H9 (cell line): ENCODE results near the gene SPDYC. TPM values are rescaled to one million over a fixed set of nuclear protein-coding genes. Genes with fewer than 3 reads are reported as not detected.

Source experiments
- DNase-seq: peaks from one replicate; pipeline ENCODE4 v3.0.0-alpha.2; 2017
- H2AFZ ChIP-seq: one replicate; pipeline ENCODE4 v1.6.1; 2013; ENCODE audit warnings: mild to moderate bottlenecking, low read length, control low read depth, moderate library complexity
- H2AK5ac ChIP-seq: 2 replicates; pipeline ENCODE4 v1.6.1; 2013; ENCODE audit warnings: low read length, control low read depth, mixed read lengths; ENCODE audit not compliant: insufficient read length
- H2BK120ac ChIP-seq: one replicate; pipeline ENCODE4 v1.6.1; 2013; ENCODE audit warnings: low read depth, mild to moderate bottlenecking, low read length, control low read depth, inconsistent platforms; ENCODE audit not compliant: poor library complexity, severe bottlenecking
- H2BK12ac ChIP-seq: 2 replicates; pipeline ENCODE4 v1.6.1; 2013; ENCODE audit warnings: low read length, control low read depth, mixed read lengths, low read depth; ENCODE audit not compliant: insufficient read length
- H2BK15ac ChIP-seq: 2 replicates; pipeline ENCODE4 v1.6.1; 2013; ENCODE audit warnings: low read depth, low read length, control low read depth
- H2BK20ac ChIP-seq: one replicate; pipeline ENCODE4 v1.6.1; 2013; ENCODE audit warnings: low read depth, mild to moderate bottlenecking, low read length, control low read depth, inconsistent platforms; ENCODE audit not compliant: poor library complexity, severe bottlenecking
- H2BK5ac ChIP-seq: 2 replicates; pipeline ENCODE4 v1.6.1; 2013; ENCODE audit warnings: low read length, control low read depth, mixed read lengths; ENCODE audit not compliant: insufficient read length
- H3K14ac ChIP-seq: 2 replicates; pipeline ENCODE4 v1.6.1; 2013; ENCODE audit warnings: low read length, control low read depth; ENCODE audit not compliant: insufficient read depth
- H3K18ac ChIP-seq: 2 replicates; pipeline ENCODE4 v1.6.1; 2013; ENCODE audit warnings: low read depth, mild to moderate bottlenecking, mixed read lengths, low read length, control low read depth; ENCODE audit not compliant: insufficient read length
- H3K23ac ChIP-seq: 2 replicates; pipeline ENCODE4 v1.6.1; 2013; ENCODE audit warnings: low read length, control low read depth, mixed read lengths, low read depth; ENCODE audit not compliant: insufficient read length
- H3K23me2 ChIP-seq: 2 replicates; pipeline ENCODE4 v1.6.1; 2013; ENCODE audit warnings: low read depth, mild to moderate bottlenecking, mixed read lengths, low read length, control low read depth; ENCODE audit not compliant: insufficient read length, poor library complexity, severe bottlenecking
- H3K27ac ChIP-seq: 2 replicates; pipeline ENCODE4 v1.5.1; 2013; ENCODE audit warnings: low read length, control low read depth, mixed read lengths, low read depth; ENCODE audit not compliant: insufficient read length
- H3K27me3 ChIP-seq: 2 replicates; pipeline ENCODE4 v1.6.1; 2013; ENCODE audit warnings: low read length, control low read depth, inconsistent platforms; ENCODE audit not compliant: insufficient read depth
- H3K4ac ChIP-seq: 2 replicates; pipeline ENCODE4 v1.6.1; 2013; ENCODE audit warnings: low read depth, mild to moderate bottlenecking, control low read depth, inconsistent platforms, low read length, moderate library complexity
- H3K4me1 ChIP-seq: 2 replicates; pipeline ENCODE4 v1.6.1; 2013; ENCODE audit warnings: low read length, control low read depth, inconsistent platforms; ENCODE audit not compliant: insufficient read depth
- H3K4me2 ChIP-seq: 2 replicates; pipeline ENCODE4 v1.6.1; 2013; ENCODE audit warnings: low read length, control low read depth, mixed read lengths; ENCODE audit not compliant: insufficient read length, insufficient read depth
- H3K56ac ChIP-seq: 2 replicates; pipeline ENCODE4 v1.6.1; 2013; ENCODE audit warnings: low read depth, mild to moderate bottlenecking, mixed read lengths, low read length, control low read depth; ENCODE audit not compliant: insufficient read length
- H3K79me1 ChIP-seq: 2 replicates; pipeline ENCODE4 v1.6.1; 2013; ENCODE audit warnings: low read depth, mild to moderate bottlenecking, moderate library complexity, low read length, control low read depth, inconsistent platforms; ENCODE audit not compliant: insufficient read depth, poor library complexity, severe bottlenecking
- H3K79me2 ChIP-seq: 2 replicates; pipeline ENCODE4 v1.6.1; 2013; ENCODE audit warnings: low read length, control low read depth, inconsistent platforms; ENCODE audit not compliant: insufficient read depth
- H3K9ac ChIP-seq: 2 replicates; pipeline ENCODE4 v1.6.1; 2013; ENCODE audit warnings: low read length, control low read depth, mixed read lengths; ENCODE audit not compliant: insufficient read length; ENCODE audit errors: extremely low read depth
- H3K9me3 ChIP-seq: one replicate; pipeline ENCODE4 v1.6.1; 2013; ENCODE audit warnings: low read depth, low read length, inconsistent platforms; ENCODE audit not compliant: control insufficient read depth
- H3T11ph ChIP-seq: one replicate; pipeline ENCODE4 v1.6.1; 2013; ENCODE audit warnings: mild to moderate bottlenecking, low read length, control low read depth, inconsistent platforms
- H4K20me1 ChIP-seq: one replicate; pipeline ENCODE4 v1.6.1; 2013; ENCODE audit not compliant: control insufficient read depth, insufficient read length, insufficient read depth
- H4K5ac ChIP-seq: 2 replicates; pipeline ENCODE4 v1.6.1; 2013; ENCODE audit warnings: low read depth, mild to moderate bottlenecking, mixed read lengths, low read length, control low read depth; ENCODE audit not compliant: insufficient read length
- H4K8ac ChIP-seq: replicated peaks from 2 replicates; pipeline ENCODE4 v1.6.1; 2013; ENCODE audit warnings: low read length, control low read depth, mixed read lengths, low read depth; ENCODE audit not compliant: insufficient read length
- H4K91ac ChIP-seq: 2 replicates; pipeline ENCODE4 v1.6.1; 2013; ENCODE audit warnings: low read depth, mild to moderate bottlenecking, moderate library complexity, mixed read lengths, low read length, control low read depth; ENCODE audit not compliant: insufficient read length
- H3K27ac Mint-ChIP-seq, 3 experiments: 2 replicates in 2 of 3; 3 replicates in 1 of 3; pipeline ENCODE4 v1.8.0; 2020 to 2021; ENCODE audit warnings: mixed read lengths in 3 of 3, mild to moderate bottlenecking in 1 of 3, moderate library complexity in 1 of 3
- H3K27me3 Mint-ChIP-seq: 2 replicates; pipeline ENCODE4 v1.8.0; 2021; ENCODE audit warnings: low read depth, mild to moderate bottlenecking, moderate library complexity, mixed read lengths
- H3K36me3 Mint-ChIP-seq, 3 experiments: 2 replicates in 2 of 3; 3 replicates in 1 of 3; pipeline ENCODE4 v1.8.0; 2020 to 2021; ENCODE audit warnings: low read depth in 3 of 3, mixed read lengths in 3 of 3; ENCODE audit not compliant: insufficient read depth in 1 of 3
- H3K4me1 Mint-ChIP-seq, 2 experiments: 2 replicates each; pipeline ENCODE4 v1.8.0; 2020; ENCODE audit warnings: mixed read lengths in 2 of 2
- H3K4me3 Mint-ChIP-seq, 2 experiments: 2 replicates in 1 of 2; 3 replicates in 1 of 2; pipeline ENCODE4 v1.8.0; 2020 to 2021; ENCODE audit warnings: mild to moderate bottlenecking in 2 of 2, mixed read lengths in 2 of 2, moderate library complexity in 1 of 2
- H3K9me3 Mint-ChIP-seq, 2 experiments: 2 replicates in 1 of 2; 3 replicates in 1 of 2; pipeline ENCODE4 v1.8.0; 2020; ENCODE audit warnings: mild to moderate bottlenecking in 2 of 2, mixed read lengths in 2 of 2, moderate library complexity in 1 of 2
- CTCF ChIP-seq: fragments of 200-600 bp; sonication (generic); conservative IDR thresholded peaks from 3 replicates; pipeline ENCODE4 v1.8.0; 2021; ENCODE audit warnings: antibody characterized with exemption, mild to moderate bottlenecking
- WGBS: extraction: QIAGEN DNeasy Blood & Tissue Kit; methylation state at CpG from one replicate; pipeline ENCODE4 v1.1.7; 2013; ENCODE audit warnings: missing lambda C conversion rate, low lambda C conversion rate, mixed read lengths; ENCODE audit not compliant: insufficient read length; ENCODE audit errors: extremely low coverage; 5-methylcytosine and 5-hydroxymethylcytosine counted together
- total RNA-seq: library from RNA; stranded (reverse); gene quantifications from 2 replicates; pipeline ENCODE4 v1.2.1, GENCODE V29; 2021

The SPDYC gene
- total RNA-seq, 1 experiment from 2014 or later: 0.61 TPM

DNA sequence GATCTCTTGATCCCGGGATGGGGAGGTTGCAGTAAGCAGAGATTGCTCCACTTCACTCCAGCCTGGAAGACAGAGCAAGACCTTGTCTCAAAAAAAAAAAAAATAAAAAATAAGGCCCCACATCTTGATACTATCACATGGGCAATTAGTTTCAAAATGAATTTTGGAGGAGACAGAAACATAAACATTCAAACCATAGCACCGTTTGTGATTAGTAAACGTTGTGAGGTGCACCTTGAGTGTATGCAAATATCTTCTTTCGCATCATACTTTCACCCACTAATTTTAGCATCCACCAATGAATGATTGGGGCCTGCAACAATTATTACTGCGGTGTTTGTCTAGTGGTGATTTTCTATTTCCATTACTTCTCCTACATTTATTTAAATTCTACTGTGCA, 11.0 kb upstream of the SPDYC start:
- Histone ChIP-seq H3K56ac (no peak overlapping the region), H3K4me1 (no peaks in the 10 kb centered on the region), H3K79me1 (no peaks in the 10 kb centered on the region), H2BK120ac (no peak overlapping the region), H3K4ac (no peak overlapping the region), H3K14ac (no peak overlapping the region), H3K23ac (no peak overlapping the region), H3K27ac (no peak overlapping the region), H3K9me3 (no peaks in the 10 kb centered on the region), H3K9ac (no peak overlapping the region), H2BK15ac (no peak overlapping the region), H4K20me1 (no peaks in the 10 kb centered on the region), H3K27me3 (no peaks in the 10 kb centered on the region), H3K18ac (no peak overlapping the region), H3K79me2 (no peaks in the 10 kb centered on the region), H3T11ph (no peak overlapping the region), H3K4me2 (no peak overlapping the region), H2BK5ac (no peak overlapping the region), H2AK5ac (no peak overlapping the region), H2BK12ac (no peak overlapping the region), H4K5ac (no peak overlapping the region), H4K8ac (no peak overlapping the region), H4K91ac (no peak overlapping the region), H3K23me2 (no peaks in the 10 kb centered on the region), H2AFZ (no peak overlapping the region), H2BK20ac (no peak overlapping the region)
- no peak overlapping the region for H3K4me3 Mint-ChIP-seq
- TF ChIP-seq CTCF: no peak
- no CpG with 5 or more reads among the region's 5 CpGs for WGBS
- H3K27me3 Mint-ChIP-seq: peaks cover 6% of the 10 kb centered on the region
- DNase-seq: no peak
- no peaks in the 10 kb centered on the region for H3K9me3 Mint-ChIP-seq
- H3K27ac Mint-ChIP-seq: no peak overlapping the region
- H3K4me1 Mint-ChIP-seq: no peaks in the 10 kb centered on the region
- no peaks in the 10 kb centered on the region for H3K36me3 Mint-ChIP-seq
